Loucy (cell line): ENCODE data around the gene UBE2F.
"Not testable (repeated sequence)": the region's sequence is repeated elsewhere in the genome, so short reads cannot be mapped to it uniquely, and the experiment has no call there.

ENCODE experiments used
- H2AFZ ChIP-seq: fragments of 200-600 bp; sonication (generic); 2 replicates; pipeline ENCODE4 v1.6.0; 2016; ENCODE audit warnings: antibody characterized with exemption, mild to moderate bottlenecking, low read length, moderate library complexity
- H3F3A ChIP-seq: fragments of 200-600 bp; 2 replicates; pipeline ENCODE4 v1.6.0; 2016; ENCODE audit warnings: antibody characterized with exemption, low read depth, mild to moderate bottlenecking
- H3K27me3 ChIP-seq: fragments of 200-600 bp; sonication (generic); 2 replicates; pipeline ENCODE4 v1.6.1; 2014; ENCODE audit warnings: low read length, mild to moderate bottlenecking; ENCODE audit not compliant: insufficient read depth, poor library complexity, severe bottlenecking
- H3K36me3 ChIP-seq: fragments of 200-600 bp; sonication (generic); 2 replicates; pipeline ENCODE4 v1.6.1; 2016; ENCODE audit warnings: low read length; ENCODE audit not compliant: insufficient read depth
- H3K4me1 ChIP-seq: fragments of 200-600 bp; sonication (generic); 2 replicates; pipeline ENCODE4 v1.5.1; 2014; ENCODE audit warnings: low read length, mild to moderate bottlenecking; ENCODE audit not compliant: insufficient read depth, poor library complexity, severe bottlenecking
- H3K4me2 ChIP-seq: fragments of 200-600 bp; sonication (generic); 2 replicates; pipeline ENCODE4 v1.6.0; 2014; ENCODE audit warnings: antibody characterized with exemption, low read length, low read depth, mild to moderate bottlenecking; ENCODE audit not compliant: poor library complexity, severe bottlenecking
- H3K4me3 ChIP-seq: fragments of 200-600 bp; sonication (generic); 2 replicates; pipeline ENCODE4 v1.5.1; 2014; ENCODE audit warnings: low read length, mild to moderate bottlenecking, mixed read lengths; ENCODE audit not compliant: poor library complexity, severe bottlenecking
- H3K79me2 ChIP-seq: fragments of 200-600 bp; sonication (generic); 2 replicates; pipeline ENCODE4 v1.6.1; 2014; ENCODE audit warnings: low read length; ENCODE audit not compliant: insufficient read depth
- H3K9ac ChIP-seq: fragments of 200-600 bp; sonication (generic); 2 replicates; pipeline ENCODE4 v1.6.0; 2014; ENCODE audit warnings: mild to moderate bottlenecking, low read depth, low read length, moderate library complexity; ENCODE audit not compliant: poor library complexity, severe bottlenecking
- H3K9me2 ChIP-seq: fragments of 200-600 bp; sonication (generic); replicated peaks from 2 replicates; pipeline ENCODE4 v1.6.1; 2016; ENCODE audit warnings: low read depth, low read length, mixed read lengths
- H3K9me3 ChIP-seq: fragments of 200-600 bp; sonication (generic); 2 replicates; pipeline ENCODE4 v1.6.1; 2014; ENCODE audit warnings: mild to moderate bottlenecking, antibody characterized with exemption, low read length, low read depth; ENCODE audit not compliant: insufficient read depth
- H4K20me1 ChIP-seq: fragments of 200-600 bp; sonication (generic); 2 replicates; pipeline ENCODE4 v1.6.0; 2014; ENCODE audit warnings: antibody characterized with exemption, low read length, mild to moderate bottlenecking; ENCODE audit not compliant: insufficient read depth, poor library complexity, severe bottlenecking
- EZH2phosphoT487 ChIP-seq: fragments of 200-600 bp; IDR thresholded peaks from 2 replicates; pipeline ENCODE4 v1.6.1; 2018; ENCODE audit warnings: antibody characterized with exemption, mild to moderate bottlenecking, moderate library complexity, borderline replicate concordance
- TF ChIP-seq, protein P1 (sequence below): fragments of 200-600 bp; sonication (generic); conservative IDR thresholded peaks from 2 replicates; pipeline ENCODE4 v1.5.1; 2014; ENCODE audit warnings: mild to moderate bottlenecking, antibody characterized with exemption, low read length

The UBE2F gene

DNA sequence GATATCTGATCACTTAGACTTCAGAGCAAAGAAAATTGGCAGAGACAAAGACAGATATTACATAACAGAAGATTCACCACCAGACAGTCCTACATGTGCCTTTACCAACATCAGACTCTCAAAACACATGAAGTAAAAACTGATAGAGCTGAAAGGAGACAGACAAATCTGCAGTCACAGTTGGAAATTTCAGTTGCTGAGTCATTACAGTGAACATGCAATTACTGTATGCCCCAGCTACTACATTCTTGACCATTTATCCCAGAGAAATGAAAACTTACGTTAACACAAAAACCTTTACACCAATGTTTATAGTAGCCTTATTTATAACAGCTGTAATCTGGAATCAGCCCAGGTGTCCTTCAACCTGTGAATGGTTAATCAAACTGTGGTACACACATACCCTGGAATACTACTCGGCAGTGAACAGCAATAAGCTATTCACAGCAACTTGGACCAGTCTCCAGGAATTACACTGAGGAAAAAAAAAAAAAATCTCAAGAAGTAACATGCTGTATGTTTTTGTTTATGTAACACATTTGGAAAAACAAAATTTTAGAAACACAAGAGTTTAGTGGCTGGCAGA, 86.5 kb downstream of the UBE2F start:
- no peaks in the 10 kb centered on the region for H3K36me3 ChIP-seq
- H3K27me3 ChIP-seq = no peaks in the 10 kb centered on the region
- H3K4me2 ChIP-seq = no peak overlapping the region
- no peaks in the 10 kb centered on the region for H3K9me2 ChIP-seq
- TF ChIP-seq EZH2phosphoT487 = no peak
- TF ChIP-seq, protein P1, sequence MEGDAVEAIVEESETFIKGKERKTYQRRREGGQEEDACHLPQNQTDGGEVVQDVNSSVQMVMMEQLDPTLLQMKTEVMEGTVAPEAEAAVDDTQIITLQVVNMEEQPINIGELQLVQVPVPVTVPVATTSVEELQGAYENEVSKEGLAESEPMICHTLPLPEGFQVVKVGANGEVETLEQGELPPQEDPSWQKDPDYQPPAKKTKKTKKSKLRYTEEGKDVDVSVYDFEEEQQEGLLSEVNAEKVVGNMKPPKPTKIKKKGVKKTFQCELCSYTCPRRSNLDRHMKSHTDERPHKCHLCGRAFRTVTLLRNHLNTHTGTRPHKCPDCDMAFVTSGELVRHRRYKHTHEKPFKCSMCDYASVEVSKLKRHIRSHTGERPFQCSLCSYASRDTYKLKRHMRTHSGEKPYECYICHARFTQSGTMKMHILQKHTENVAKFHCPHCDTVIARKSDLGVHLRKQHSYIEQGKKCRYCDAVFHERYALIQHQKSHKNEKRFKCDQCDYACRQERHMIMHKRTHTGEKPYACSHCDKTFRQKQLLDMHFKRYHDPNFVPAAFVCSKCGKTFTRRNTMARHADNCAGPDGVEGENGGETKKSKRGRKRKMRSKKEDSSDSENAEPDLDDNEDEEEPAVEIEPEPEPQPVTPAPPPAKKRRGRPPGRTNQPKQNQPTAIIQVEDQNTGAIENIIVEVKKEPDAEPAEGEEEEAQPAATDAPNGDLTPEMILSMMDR = no peak
- no peaks in the 10 kb centered on the region for H3K9me3 ChIP-seq
- no peak overlapping the region for H3K9ac ChIP-seq
- no peaks in the 10 kb centered on the region for H3K79me2 ChIP-seq
- no peak overlapping the region for H2AFZ ChIP-seq
- H3F3A ChIP-seq = peaks cover 6% of the 10 kb centered on the region; the same call in 1 of the 2 replicates
- H4K20me1 ChIP-seq = no peaks in the 10 kb centered on the region
- no peak overlapping the region for H3K4me3 ChIP-seq
- H3K4me1 ChIP-seq = peaks cover 10% of the 10 kb centered on the region

DNA sequence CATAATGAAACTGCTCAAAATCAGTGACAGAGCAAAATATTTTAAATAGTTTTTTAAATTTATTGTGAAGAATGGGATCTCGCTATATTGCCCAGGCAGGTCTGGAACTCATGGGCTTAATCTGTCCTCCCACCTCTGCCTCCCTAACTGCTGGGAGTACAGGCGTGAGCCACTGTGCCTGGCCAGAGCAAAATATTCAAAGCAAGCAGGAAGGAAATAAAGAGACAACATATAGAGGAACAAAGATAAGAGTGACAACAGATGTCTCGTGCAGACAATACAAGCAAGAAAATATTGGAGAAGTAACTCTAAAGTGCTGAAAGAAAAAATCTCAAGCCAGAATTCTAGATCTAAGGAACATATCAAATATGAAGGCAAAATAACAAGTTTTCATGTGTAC, 89.0 kb downstream of the UBE2F start:
- Histone ChIP-seq H3K27me3 (no peaks in the 10 kb centered on the region), H3K9me2 (no peaks in the 10 kb centered on the region), H4K20me1 (no peaks in the 10 kb centered on the region), H2AFZ (no peak overlapping the region), H3K9ac (no peak overlapping the region), H3K36me3 (no peaks in the 10 kb centered on the region), H3K4me2 (no peak overlapping the region), H3F3A (peaks cover 6% of the 10 kb centered on the region; the same call in 1 of the 2 replicates), H3K9me3 (no peaks in the 10 kb centered on the region), H3K4me1 (peaks cover 17% of the 10 kb centered on the region), H3K79me2 (peaks cover 13% of the 10 kb centered on the region), H3K4me3 (no peak overlapping the region)
- TF ChIP-seq EZH2phosphoT487 = no peak
- TF ChIP-seq, protein P1 = no peak

DNA sequence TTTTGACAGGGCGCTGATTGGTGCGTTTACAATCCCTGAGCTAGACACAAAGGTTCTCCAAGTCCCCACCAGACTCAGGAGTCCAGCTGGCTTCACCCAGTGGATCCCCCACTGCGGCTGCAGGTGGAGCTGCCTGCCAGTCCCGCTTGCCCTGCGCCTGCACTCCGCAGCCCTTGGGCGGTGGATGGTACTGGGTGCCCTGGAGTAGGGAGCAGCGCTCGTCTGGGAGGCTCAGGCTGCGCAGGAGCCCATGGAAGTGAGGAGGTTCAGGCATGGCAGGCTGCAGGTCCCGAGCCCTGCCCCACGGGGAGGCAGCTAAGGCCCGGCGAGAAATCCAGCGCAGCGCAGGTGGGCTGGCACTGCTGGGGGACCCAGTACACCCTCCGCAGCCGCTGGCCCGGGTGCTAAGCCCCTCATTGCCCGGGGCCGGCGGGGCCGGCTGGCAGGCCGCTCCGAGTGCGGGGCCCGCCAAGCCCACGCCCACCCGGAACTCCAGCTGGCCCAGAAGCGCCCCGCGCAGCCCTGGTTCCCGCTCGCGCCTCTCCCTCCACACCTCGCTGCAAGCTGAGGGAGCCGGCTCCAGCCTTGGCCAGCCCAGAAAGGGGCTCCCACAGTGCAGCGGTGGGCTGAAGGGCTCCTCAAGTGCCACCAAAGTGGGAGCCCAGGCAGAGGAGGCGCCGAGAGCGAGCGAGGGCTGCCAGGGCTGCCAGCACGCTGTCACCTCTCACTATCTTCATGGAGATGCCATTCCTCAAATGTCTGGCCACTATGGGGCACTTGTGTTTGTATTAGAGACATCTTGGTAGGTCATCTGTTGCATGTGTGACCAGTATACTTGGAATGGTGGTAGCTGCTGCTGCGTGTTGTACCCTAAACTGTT, 91.1 kb downstream of the UBE2F start:
- H3K36me3 ChIP-seq, H3K9me2 ChIP-seq, H2AFZ ChIP-seq, H3K4me3 ChIP-seq, H3F3A ChIP-seq, H3K4me2 ChIP-seq, H3K27me3 ChIP-seq, H3K9me3 ChIP-seq, H3K9ac ChIP-seq, H4K20me1 ChIP-seq: not testable (repeated sequence)
- Histone ChIP-seq H3K79me2 (peaks cover 30% of the 10 kb centered on the region), H3K4me1 (peaks cover 30% of the 10 kb centered on the region)
